HepG2 (cell line): ENCODE results near the gene CELA2B.

Experiments used
- CHD4 ChIP-seq: fragments of 200-600 bp; sonication (generic); IDR thresholded peaks from 2 replicates; pipeline ENCODE4 v1.7.0; 2017; ENCODE audit warnings: mild to moderate bottlenecking, low read length, borderline replicate concordance
- CTCF ChIP-seq: sonication (generic); formaldehyde crosslinking; IDR thresholded peaks from 2 replicates; pipeline ENCODE4 v1.5.0; 2020; ENCODE audit warnings: mild to moderate bottlenecking, missing genetic modification reagents, moderate library complexity
- ELF1 ChIP-seq: sonication (generic); formaldehyde crosslinking; IDR thresholded peaks from 2 replicates; pipeline ENCODE4 v1.4.0; 2020; ENCODE audit warnings: missing genetic modification reagents
- FLYWCH1 ChIP-seq: sonication (generic); formaldehyde crosslinking; IDR thresholded peaks from 2 replicates; pipeline ENCODE4 v1.8.1; 2023; ENCODE audit warnings: mild to moderate bottlenecking, missing genetic modification reagents
- FOXK1 ChIP-seq: sonication (generic); formaldehyde crosslinking; IDR thresholded peaks from 2 replicates; pipeline ENCODE4 v1.4.0; 2020; ENCODE audit warnings: low read depth, missing genetic modification reagents, borderline replicate concordance
- LRRFIP1 ChIP-seq: sonication (generic); formaldehyde crosslinking; conservative IDR thresholded peaks from 2 replicates; pipeline ENCODE4 v1.4.0; 2020; ENCODE audit warnings: missing genetic modification reagents
- NFYB ChIP-seq: sonication (generic); formaldehyde crosslinking; IDR thresholded peaks from 2 replicates; pipeline ENCODE4 v1.4.0; 2020; ENCODE audit warnings: missing genetic modification reagents
- RELA ChIP-seq: sonication (generic); formaldehyde crosslinking; IDR thresholded peaks from 2 replicates; pipeline ENCODE4 v1.4.0; 2020; ENCODE audit warnings: missing genetic modification reagents
- RXRA ChIP-seq: sonication (generic); formaldehyde crosslinking; IDR thresholded peaks from 2 replicates; pipeline ENCODE4 v1.5.1; 2020; ENCODE audit warnings: missing genetic modification reagents
- YY1 ChIP-seq: IDR thresholded peaks from 2 replicates; pipeline ENCODE4 v1.6.1; 2011; ENCODE audit warnings: low read length, low read depth, moderate library complexity, mild to moderate bottlenecking; ENCODE audit not compliant: insufficient read depth, insufficient replicate concordance
- ZNF232 ChIP-seq: sonication (generic); formaldehyde crosslinking; IDR thresholded peaks from 2 replicates; pipeline ENCODE4 v1.4.0; 2020; ENCODE audit warnings: missing genetic modification reagents, borderline replicate concordance
- ZNF24 ChIP-seq: fragments of 450-650 bp; IDR thresholded peaks from 2 replicates; pipeline ENCODE4 v1.6.1; 2017; ENCODE audit warnings: antibody characterized with exemption, mild to moderate bottlenecking
- ZNF572 ChIP-seq: sonication (generic); formaldehyde crosslinking; IDR thresholded peaks from 2 replicates; pipeline ENCODE4 v1.5.1; 2020; ENCODE audit warnings: mild to moderate bottlenecking, missing genetic modification reagents

GRCh38 chr1:15519625-15520024, 43.7 kb downstream of the CELA2B start:
- TF ChIP-seq CTCF (CRISPR knock-in tag): no peak
- TF ChIP-seq RELA (CRISPR knock-in tag): no peak
- TF ChIP-seq RXRA (CRISPR knock-in tag): no peak
- TF ChIP-seq LRRFIP1: no peak
- TF ChIP-seq FLYWCH1 (CRISPR knock-in tag): no peak
- no peak for TF ChIP-seq NFYB (CRISPR knock-in tag)
- TF ChIP-seq CHD4: no peak
- no peak for TF ChIP-seq ZNF24
- TF ChIP-seq ZNF572 (CRISPR knock-in tag): no peak
- no peak for TF ChIP-seq YY1
- TF ChIP-seq ELF1 (CRISPR knock-in tag): no peak
- TF ChIP-seq ZNF232 (CRISPR knock-in tag): no peak
- no peak for TF ChIP-seq FOXK1 (CRISPR knock-in tag)
